ENCODE results near the gene ZBTB3.

DNA sequence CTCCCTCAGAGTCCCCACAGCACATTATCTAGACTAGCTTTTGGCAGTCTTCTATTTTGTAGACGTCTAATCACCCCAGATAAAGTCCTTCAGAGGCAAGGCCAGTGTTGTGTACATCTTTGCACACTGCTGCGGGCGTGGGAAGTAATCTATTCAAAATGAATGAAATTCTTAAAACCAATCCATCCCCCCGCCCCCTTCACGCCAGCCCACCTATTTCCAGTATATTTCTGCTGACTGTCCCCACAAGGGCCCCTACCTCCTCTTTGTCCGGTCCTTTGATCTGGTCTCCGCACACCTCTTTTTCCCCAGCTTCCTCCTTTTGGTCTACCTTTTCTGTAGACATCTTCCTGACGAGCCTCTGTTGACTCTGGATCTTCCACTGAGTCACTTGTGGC lies 47.1 kb downstream of the ZBTB3 start:
- TF ChIP-seq, protein P1, sequence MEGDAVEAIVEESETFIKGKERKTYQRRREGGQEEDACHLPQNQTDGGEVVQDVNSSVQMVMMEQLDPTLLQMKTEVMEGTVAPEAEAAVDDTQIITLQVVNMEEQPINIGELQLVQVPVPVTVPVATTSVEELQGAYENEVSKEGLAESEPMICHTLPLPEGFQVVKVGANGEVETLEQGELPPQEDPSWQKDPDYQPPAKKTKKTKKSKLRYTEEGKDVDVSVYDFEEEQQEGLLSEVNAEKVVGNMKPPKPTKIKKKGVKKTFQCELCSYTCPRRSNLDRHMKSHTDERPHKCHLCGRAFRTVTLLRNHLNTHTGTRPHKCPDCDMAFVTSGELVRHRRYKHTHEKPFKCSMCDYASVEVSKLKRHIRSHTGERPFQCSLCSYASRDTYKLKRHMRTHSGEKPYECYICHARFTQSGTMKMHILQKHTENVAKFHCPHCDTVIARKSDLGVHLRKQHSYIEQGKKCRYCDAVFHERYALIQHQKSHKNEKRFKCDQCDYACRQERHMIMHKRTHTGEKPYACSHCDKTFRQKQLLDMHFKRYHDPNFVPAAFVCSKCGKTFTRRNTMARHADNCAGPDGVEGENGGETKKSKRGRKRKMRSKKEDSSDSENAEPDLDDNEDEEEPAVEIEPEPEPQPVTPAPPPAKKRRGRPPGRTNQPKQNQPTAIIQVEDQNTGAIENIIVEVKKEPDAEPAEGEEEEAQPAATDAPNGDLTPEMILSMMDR (conservative IDR thresholded peaks at IDR 0.05 in 1 of 2, IDR thresholded peaks at IDR 0.05 in 1 of 2; ENCODE audit: low read depth in 1 of 2, low read length in 2 of 2): no peak
- TF ChIP-seq EZH2 (IDR thresholded peaks at IDR 0.05; ENCODE audit: low read length, missing control alignments): no peak

All from fibroblast of lung (primary cell).